NAMALWA (cell line): ENCODE measurements around the gene SSH3.

Experiments used
- DNase-seq: peaks from one replicate; pipeline ENCODE4 v3.0.0-alpha.2; 2015; ENCODE audit warnings: low spot score

SSH3 gene

DNA sequence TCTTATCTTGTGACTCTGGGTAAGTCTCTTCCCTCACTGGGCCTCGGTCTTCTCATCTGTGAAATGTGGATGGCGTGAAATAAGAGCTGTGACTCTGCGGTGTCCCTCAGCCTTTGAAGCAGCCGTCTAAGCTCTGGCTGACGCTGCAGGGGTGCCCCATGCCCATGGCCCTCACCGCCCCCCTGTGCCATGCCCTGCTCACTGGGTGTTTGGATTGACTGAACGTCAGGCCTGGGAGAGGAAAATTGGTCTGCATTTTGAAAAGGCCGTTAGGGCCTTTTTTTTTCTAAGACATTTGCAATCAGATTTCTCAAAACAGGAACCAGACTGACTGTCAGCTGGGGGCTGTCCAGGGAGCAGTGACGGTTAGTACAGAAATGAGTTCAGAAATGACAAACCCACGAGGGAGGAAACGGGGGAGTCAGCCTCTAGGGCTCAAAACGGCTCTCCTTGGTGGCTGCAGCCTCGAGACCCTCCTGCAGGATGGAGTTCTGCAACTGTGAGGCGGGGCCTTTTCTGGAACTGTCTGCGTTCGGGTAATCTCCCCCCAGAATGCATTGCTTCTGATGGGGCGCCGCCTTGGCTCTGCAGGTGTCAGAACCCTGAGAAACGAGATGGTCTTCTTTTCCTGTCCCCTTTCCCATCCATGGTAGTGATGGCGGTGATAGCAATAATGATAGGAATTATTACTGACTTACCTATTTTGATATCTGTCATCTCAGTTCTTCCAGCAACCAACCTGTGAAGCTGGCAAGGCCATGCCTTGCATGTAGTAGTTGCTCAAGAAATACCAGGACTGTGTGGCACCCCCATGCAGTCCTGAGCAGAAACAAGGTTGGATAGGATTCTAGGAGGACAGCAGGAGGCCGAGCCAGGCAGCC, 35.0 kb upstream of the SSH3 start:
- DNase-seq: peak; percentile 85

DNA sequence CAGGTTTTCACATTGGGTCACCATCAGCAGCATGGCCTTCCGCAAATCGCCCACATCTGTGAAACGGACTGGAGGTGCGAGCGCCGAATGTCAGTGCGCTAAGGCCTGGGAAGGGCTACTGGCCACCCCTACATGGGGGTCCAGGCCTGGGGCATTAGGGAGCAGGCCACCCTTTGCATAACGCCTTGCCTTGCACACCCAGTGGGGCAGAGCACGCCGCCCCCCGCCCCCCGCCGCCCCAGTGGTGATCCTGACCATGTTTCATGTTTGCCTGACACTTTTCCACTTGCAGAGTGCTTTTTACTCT, 34.4 kb upstream of the SSH3 start:
- DNase-seq: no peak

DNA sequence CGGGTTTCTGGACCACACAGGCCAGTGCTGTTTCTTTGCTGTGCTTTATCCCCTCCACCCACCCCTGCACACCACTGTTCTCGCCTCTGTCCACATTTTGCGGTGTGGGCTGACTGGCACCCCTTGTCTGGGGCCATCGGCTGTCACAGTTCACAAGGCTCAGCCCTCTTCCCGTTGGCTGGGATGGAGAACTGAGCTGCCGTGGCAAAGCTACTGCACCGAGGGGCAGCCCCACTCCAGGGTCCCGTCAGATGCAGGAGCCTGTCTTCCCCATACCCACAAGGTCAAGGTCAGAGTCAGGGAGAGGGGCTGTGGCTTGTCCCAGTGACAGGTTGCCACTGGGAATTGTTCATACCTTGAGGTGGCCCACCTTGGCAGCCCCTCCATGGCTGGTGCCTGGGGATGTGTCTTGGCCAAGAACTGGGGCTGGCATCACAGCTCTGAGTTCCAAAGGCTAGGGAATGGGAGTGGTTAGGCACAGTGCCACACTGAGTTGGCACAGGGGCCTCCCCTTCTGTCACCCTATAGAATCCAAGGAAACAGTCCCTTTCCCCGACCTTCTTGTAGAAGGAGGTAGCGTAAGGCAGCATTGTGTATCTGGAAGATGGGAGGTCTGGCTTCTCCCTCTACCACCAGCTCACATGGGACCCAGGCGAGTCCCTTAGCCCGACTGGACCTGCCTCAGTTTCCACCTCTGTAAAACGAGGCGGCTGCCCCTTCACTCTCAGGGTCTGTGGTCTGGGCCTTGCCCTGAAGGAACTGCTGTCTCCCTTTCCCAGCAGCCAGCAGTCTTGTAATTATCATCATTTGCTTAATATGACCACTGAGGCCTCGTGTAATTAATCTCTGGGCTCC, 33.7 kb upstream of the SSH3 start:
- no peak for DNase-seq

DNA sequence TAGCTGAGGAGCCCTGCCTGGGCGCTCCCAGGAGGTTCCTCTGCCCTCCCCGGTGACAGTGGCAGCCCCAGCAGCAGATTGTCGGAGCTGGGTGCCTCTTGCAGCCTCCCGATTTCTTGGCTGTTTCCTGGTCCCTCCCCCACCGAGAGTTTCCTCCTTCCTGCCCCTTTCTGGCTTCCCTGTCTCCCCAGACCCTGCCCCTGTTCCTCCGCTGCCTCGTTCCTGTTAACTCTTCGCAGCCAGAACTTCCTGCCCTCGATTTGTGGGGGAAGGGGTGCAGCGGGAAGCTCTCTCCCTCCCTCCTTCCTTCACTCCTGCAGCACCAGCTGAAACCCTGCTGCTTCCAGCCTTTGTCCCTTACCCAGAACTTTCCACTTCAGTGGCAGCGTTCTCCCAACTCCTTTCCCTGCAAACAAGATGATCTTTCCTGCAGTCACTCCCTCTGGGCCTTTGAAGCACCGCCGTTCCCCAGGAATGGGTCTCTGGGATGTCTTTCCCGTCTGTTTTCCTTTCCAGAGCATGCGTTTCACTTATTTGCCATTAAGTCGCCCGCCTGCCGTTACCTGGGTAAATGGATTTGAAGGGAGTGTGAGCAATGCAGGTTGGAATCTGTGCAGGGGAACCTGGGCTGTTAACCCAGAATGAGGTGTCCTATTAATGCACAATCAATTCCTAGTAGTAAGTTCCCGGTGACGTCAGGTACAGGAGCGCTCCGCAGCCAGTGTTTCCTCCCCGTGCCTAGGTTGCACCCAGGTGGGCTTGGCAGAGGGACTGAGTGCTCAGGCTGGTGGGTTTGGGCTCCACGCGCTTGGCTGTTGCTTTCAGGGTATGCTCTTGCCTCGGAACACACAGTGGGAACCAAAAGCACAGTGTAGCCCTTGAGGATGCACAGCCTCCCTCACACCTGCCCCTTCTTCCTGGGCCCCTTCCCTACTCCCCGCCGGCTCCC, 32.8 kb upstream of the SSH3 start:
- DNase-seq: peak; percentile 50

DNA sequence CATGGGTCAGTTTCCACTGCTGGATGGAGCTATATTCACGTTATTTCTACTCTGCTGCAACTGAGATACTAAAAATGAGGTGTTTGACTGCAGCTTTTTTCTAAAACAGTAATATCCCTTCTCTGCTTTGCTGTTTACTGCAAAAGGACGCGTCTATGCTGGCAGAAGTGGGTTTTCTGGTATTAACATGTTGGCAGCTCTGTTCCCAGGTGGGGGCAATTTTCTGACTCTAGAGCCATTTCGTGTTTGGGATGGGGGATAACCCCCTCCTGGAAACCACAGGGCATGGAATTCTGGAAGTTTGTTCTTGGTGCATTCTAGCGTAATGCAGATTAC, 32.2 kb upstream of the SSH3 start:
- DNase-seq: no peak

DNA sequence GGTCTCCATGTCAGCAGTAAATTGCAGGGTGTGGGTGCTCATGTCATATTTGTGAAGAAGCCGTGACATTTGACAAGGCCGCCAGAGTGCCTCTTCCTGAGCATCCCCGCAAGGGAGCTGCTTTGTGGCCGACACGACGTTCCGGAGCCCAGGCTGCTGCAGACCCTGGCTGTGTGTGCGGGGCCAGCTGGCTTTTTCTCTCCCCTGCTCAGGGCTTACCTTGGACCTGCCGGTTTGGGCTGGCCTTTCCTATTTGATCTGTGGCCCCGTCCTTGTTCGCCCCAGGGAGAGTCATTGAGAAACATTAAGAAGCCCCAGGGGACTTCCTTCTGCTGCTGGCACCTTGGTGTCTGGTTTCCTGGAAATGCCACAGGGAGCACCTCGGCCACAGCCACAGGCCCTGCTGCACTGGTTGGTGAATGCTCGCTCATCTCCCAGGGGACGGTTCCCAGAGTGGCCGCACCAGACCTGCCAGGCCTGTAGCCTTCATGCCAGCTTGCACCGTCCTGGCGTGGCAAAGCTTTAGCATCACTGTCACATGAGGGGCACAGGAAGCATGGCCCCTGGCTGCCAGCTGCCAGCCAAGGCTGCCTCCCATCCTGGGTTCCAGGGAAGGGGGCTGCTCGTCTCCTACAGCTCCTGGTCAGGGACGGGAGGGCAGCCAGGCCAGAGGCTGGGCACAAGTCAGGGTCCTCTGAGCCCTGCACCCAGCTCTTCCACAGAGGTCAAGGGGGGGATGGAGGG, 31.6 kb upstream of the SSH3 start:
- DNase-seq: peak; percentile 52

DNA sequence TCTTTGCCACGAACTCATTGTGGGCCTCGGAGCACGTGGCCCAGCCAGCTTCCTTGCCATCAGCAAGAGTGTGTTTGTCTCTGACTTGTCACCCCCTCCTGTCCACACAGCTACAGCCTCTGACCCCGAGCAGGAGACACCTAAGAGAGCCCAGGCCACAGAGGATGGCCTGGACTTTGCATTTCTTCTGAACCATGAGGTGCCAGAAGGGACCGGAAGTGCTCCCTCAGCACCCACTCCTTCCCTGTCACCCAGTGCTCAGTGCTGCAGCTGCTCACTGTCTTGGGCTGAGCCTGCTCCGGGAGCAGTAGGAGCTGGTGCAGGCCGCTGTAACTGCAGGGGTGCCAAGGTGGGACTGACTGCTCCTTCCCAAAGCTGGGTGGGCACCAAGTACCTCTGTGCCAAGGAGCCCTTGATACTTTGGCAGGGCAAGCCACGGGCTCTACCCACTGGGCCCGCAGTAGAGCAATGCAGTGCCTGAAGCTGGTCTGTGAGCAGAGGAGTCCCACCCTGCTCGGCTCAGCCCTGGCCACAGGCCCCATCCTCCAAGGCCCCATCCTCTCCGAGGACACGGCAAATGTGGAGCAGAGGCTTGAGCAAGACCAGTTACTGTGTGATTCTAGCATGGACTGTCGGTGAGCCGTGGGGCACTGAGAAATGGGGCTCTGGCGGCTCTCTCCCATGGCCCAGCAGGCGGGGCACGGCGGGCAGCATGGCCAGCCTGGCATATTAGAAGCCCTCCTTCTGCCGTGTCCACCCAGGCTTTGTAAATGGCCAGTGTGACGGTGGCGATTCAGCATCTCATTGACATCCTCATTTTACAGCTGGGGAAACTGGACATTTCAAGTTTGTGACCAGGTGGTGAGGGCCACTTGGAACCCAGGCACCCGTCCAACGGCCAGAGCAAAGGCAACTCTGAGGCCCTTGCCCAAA, 30.7 kb upstream of the SSH3 start:
- DNase-seq: peak; percentile 61

DNA sequence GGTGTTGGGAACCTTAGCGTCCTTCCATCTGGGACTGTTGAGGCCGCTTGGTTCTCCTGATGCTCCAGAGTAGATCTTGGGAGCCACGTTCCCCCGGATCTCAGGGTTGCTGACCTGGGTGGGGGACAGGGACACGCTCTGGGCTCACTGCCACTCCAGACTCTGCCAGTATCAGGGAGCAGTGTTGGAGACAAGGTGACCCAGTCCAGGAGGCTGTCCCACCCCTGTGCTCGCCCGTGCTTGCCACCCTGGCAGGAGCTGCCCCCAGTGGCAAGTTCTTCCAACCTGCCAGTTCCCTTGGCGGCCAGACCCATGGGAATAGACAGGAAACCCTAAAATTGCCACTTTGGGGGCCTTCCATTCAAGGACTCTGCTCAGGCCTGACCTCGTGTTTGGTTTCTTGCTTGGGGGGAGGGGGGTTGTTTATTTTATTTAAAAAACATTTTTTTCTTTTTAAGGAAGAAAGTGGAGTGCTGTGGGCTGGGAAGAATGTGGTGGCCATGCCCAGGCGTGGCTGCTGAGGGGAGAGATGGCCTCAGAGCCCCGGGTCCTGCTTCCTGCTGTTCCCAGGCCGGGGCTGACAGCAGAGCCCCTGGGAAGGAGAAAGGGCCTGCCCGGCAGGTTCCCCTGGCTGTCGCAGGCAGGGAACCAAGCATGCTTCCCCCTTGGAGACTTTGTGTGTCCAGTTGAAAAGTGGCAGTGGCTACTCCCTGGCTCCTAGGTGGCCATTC, 29.9 kb upstream of the SSH3 start:
- peak; percentile 56 for DNase-seq

DNA sequence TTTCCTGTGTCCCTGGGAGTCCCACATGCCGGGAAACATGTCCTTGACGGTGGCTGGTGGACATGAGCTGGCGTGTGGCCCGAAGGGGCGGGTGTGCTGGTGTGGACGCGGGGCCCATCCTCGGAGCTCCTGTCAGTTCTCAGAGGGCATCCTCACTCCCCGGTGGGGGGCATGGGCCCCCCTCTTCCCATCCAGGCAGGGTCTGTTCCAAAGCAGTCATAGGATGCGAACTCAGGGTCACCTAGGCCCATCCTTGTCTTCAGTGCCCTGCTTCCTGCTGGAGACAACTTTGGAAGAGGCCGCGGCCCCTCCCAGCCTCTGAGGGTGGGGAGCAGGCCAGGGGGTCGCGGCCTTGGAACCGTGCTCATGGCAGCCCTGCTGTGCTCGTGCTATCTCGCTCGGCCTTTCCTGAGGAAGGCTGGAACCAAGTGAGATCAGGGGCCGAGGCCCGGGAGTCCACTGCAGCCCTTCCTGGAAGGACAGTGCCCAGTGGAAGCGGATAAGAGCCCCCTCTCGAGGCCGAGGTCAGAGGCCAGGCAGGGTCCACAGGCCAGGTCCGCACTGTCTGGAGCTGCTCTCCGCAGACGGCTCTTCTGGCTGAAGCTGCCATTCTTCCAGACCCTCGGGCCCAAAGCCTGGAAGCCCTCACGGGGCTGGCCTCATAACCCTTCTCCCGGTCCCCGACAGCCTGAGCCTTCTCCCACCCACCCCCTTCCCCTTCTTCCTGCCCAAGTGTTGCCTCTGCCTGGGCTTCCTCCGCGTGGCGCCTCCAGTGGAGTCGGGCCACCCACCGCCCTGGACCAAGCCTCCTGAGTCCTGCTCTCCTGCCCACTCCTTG, 28.3 kb upstream of the SSH3 start:
- no peak for DNase-seq

DNA sequence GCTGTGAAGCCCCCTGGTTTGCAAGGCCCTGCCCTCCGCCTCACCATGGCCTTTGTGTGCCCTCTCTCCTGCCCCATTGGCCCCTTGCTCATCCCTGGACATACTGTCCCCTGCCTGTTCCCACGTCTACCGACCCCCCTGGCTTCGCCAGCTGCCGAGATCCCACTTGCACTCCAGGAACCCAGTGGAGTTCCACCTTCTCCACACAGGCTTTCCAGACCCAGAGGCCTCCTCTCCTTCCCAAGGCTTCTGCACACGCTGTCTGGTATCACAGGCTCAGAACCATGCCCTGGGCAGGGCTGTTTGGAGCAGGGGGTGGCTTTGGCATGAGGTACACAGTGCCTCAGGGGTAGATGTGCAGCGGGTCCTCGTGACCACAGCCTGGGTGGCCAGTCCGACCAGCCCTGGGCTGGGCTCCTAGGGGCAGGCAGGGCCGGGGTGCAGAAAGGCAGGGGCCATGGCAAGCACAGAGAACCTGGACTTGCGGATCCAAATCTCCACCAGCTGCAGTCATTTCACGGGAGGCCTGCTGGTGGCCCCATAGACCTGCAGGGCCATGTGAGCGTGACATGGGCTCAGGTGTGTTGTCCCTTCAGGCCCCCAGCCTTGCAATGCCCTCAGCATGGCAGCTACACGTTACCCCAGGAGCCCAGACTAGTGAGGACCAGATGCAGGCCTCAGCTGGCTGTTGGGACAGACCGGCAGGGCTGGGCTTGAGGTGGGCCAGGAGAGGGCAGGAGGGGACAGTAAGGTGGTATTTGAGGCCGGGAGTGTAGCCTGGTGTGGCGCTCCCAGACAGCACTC, 27.5 kb upstream of the SSH3 start:
- DNase-seq: no peak

DNA sequence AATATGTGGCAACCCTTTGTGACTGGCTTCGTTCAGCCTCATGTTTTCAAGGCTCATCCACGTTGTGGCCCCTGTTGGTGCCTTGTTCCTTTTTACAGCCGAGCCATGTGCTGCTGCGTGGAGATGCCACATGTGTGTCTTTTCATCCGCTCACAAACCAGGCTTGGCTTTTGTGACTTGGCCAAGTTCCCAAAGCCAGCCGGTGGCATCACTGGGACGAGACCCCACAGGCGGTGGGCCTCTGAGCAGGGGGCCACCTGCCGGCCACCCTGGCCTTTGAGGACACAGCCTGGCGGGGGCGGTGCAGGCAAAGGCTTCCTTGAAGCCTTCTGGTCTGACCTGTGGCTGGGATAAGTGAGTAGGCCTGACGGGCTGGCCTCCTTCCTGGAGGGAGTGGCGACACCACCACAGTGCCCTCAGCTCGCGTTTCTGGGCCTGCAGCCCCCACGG, 26.5 kb upstream of the SSH3 start:
- DNase-seq: peak; percentile 83

DNA sequence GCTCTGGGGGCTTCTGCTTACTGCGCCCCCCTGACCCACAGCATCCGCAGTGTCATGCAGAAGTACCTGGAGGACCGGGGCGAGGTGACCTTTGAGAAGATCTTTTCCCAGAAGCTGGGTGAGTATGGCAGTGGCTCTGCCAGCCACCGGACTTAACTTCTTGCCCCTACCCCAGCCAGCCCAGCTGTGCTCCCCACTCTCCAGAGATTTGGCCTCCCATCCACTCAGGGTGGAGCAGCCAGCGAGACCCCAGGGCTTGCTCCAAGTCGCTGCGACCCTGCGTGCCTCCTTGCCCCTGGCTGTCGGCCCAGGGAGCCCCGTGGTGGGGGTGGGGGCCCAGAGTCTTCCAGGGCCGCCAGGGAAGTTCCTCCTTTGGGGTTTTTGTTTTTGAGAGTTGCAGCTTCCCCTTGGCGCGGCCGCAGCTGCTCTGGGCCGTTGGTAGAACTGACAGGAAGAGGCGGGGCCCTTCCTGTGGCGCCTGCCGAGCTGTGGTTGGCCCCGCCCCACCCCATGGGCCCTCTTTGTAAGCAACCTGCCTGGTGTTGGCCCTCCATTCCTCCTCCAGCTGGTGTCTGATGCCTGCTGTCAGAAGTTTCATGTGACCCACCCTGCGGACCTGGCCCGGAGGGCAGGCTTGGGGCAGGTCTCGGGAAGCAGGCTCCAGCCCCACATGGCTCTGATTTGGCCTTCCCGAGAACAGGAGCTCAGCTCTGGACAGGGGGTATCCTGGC, 25.9 kb upstream of the SSH3 start:
- peak; percentile 97 for DNase-seq

DNA sequence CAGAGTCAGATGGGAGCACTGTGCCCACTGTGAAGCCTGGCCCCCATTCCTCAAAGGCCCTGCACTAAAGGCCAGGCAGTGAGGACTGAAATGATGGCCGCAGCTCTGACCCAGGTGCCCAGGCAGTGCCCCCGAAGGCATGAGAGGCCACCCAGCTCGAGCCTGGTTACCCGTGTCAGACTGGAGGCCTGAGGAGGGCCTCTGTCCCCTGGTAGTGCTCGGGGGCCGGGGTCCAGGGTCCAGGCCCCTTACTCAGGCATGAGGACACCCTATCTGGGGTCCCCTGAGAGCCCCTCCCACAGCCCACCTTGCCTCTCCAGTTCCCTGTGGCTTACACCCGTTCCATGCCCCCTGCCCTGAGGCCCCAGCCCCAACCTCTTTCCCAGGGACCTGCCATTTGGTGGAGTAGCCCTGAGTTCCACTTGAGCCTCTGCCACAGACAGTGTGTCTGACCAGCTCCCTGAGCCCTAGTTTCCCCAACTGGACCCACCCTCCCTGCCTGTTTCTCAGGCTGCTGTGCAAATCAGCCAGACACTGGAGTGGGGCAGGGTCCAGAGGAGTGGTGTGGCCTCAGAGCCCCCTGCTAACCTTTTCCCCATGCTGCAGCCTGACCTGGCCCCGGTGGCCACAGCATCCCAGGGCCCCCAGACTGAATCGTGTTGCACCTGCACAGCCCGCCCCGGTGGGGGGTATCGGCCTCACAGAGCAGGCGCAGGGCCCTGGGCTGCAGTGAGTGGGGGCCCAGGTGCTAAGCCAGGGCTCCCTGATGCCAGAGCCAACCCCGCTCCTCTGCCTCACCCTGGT, 25.0 kb upstream of the SSH3 start:
- DNase-seq: no peak

DNA sequence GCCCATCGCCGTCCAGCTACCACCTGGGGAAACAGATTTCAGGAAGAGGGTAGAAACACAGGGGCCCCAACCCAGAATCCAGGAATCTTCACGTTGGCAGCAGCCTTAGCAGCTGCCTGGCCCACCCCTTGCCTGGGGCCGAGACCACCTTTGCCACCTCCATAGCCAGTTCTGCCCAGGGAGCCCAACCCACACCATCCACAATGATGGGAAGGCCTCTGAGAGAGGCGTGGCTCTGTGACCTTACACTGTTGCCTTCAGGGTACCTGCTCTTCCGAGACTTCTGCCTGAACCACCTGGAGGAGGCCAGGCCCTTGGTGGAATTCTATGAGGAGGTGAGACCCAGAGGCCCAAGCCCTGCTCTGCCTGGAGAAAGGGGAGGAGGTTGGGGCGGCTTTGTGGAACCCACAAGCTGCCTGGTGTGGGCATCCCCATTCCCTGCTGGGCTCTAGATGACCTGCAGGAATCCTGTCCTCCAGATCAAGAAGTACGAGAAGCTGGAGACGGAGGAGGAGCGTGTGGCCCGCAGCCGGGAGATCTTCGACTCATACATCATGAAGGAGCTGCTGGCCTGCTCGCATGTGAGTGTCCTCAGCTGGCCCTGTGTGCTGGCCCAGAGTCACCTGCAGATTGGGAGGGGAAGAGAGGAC, 24.3 kb upstream of the SSH3 start:
- no peak for DNase-seq

DNA sequence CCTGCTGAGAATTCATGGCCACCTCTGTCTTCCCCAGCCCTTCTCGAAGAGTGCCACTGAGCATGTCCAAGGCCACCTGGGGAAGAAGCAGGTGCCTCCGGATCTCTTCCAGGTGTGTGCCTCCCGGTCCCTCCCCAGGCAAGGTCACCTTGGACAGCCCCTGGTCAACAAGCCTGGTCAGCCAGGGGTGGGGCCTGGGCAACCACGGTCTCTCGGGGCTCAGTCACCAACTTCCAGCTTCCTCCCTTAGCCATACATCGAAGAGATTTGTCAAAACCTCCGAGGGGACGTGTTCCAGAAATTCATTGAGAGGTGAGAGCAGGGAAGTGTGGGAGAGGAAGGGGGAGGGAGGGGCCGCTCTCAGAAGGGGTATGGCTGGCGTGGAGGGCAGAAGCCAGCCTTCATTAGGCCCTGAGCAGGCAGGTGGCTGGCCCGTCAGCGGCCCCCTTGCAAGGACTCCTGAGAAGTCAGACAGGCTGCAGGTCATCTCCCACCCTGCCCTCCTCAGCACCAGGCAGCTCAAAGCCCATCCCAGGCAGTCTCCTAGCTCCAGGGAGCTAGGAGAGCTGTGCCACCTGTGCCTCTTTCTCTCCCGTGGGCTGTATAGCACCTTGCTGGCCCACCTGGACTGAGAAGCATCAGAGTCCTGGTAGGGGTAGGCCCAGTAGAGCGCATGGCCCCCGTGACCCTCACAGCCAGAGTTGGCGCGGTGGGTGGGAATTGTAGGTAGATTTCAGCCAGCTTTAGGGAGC, 23.6 kb upstream of the SSH3 start:
- DNase-seq: no peak
